KMS-11 (cell line): ENCODE measurements around the gene XRCC4.

Source experiments
- H2AFZ ChIP-seq: fragments of 200-600 bp; sonication (generic); 2 replicates; pipeline ENCODE4 v1.6.1; 2016; ENCODE audit warnings: antibody characterized with exemption, mixed run types, low read depth
- H3K27ac ChIP-seq: fragments of 200-600 bp; sonication (generic); 2 replicates; pipeline ENCODE4 v1.6.1; 2016; ENCODE audit warnings: mild to moderate bottlenecking, mixed run types
- H3K27me3 ChIP-seq: fragments of 200-600 bp; sonication (generic); 2 replicates; pipeline ENCODE4 v1.6.1; 2017; ENCODE audit warnings: mild to moderate bottlenecking, low read depth, mixed run types, moderate library complexity; ENCODE audit not compliant: insufficient read depth
- H3K36me3 ChIP-seq: fragments of 200-600 bp; sonication (generic); 2 replicates; pipeline ENCODE4 v1.6.1; 2017; ENCODE audit warnings: mild to moderate bottlenecking, mixed run types; ENCODE audit not compliant: insufficient read depth
- H3K4me1 ChIP-seq: fragments of 200-600 bp; sonication (generic); 2 replicates; pipeline ENCODE4 v1.6.1; 2016; ENCODE audit warnings: mild to moderate bottlenecking, low read depth, mixed run types; ENCODE audit not compliant: poor library complexity, severe bottlenecking
- H3K4me2 ChIP-seq: fragments of 200-600 bp; sonication (generic); 2 replicates; pipeline ENCODE4 v1.7.0; 2016; ENCODE audit warnings: mild to moderate bottlenecking, mixed run types
- H3K4me3 ChIP-seq: fragments of 200-600 bp; sonication (generic); IDR thresholded peaks from 2 replicates; pipeline ENCODE4 v1.6.1; 2017; ENCODE audit warnings: low read depth, low read length, mixed read lengths; ENCODE audit not compliant: insufficient read depth
- H3K79me2 ChIP-seq: fragments of 200-600 bp; sonication (generic); 2 replicates; pipeline ENCODE4 v1.6.1; 2016; ENCODE audit warnings: low read depth, mixed run types; ENCODE audit not compliant: insufficient read depth
- H3K9ac ChIP-seq: fragments of 200-600 bp; sonication (generic); 2 replicates; pipeline ENCODE4 v1.6.1; 2016; ENCODE audit warnings: mild to moderate bottlenecking, mixed run types
- H4K20me1 ChIP-seq: fragments of 200-600 bp; sonication (generic); 2 replicates; pipeline ENCODE4 v1.6.1; 2016; ENCODE audit warnings: mild to moderate bottlenecking, mixed run types; ENCODE audit not compliant: insufficient read depth
- TF ChIP-seq, protein P1 (sequence below): fragments of 200-600 bp; sonication (generic); conservative IDR thresholded peaks from 2 replicates; pipeline ENCODE4 v1.6.1; 2017; ENCODE audit warnings: low read depth, mild to moderate bottlenecking, antibody characterized with exemption, low read length, moderate library complexity, mixed read lengths

XRCC4 gene

DNA sequence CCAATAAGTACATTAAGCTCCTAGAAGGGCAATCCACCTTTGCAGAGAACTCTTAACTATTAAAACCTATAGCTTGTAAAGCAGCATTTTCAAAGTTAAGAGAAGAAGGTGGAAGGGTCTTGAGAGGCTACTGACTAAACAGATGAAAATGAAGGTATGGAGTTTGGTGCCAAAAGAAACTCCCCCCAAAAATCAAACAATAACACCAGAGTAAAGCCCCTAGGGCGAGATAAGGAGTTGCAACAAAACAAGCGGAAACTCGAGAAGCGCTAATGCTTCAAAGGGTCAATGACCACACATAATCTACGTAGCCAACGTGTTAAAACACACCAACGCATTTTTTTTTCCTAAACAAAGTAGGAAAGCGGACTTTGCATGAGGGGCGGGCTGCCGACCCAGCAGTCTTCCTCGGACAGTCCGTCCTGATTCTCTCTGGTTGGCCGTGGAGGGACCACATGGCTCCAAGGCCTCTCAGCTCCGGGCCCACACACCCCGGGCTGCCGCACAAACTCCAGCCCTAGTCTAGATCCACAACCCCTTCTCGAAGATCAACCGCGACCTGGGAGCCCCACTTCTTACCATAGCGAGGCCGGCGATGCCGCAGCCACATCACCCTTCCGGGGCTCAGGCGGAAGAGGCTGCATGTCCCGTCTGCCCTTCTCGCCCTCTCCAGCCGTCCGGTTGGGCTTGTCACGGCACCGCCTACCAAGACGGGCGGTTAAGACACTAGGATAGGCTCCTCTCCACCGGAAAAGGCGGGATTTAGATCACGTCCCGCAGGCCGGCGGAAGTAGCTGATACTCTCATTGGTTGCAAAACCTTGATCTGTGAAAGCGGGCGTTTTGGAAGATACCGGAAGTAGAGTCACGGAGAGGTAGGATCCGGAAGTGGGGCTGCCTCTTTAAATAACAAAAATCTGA is at the start of gene XRCC4, which contains the start of gene TMEM167A:
TSS of gene XRCC4 (plus strand) at position 806 of the 920 bp plus-strand sequence. CDS start 27,373 bp downstream, outside the sequence.
TSS of gene TMEM167A (minus strand) at position 653 of the 920 bp plus-strand sequence. CDS start at position 582, 71 bp downstream.
- Histone ChIP-seq H3K36me3 (no peaks in the 10 kb centered on the region), H3K9ac (peak within 1 kb of the TSS; percentile 90), H3K4me3 (peak within 1 kb of the TSS; percentile 62), H4K20me1 (peaks cover 3% of the 10 kb centered on the region; the same call in 1 of the 2 replicates), H3K4me1 (peaks cover 39% of the 10 kb centered on the region), H3K27ac (peak within 1 kb of the TSS; percentile 90), H3K27me3 (no peaks in the 10 kb centered on the region), H3K4me2 (peak within 1 kb of the TSS; percentile 92), H2AFZ (peak within 1 kb of the TSS; percentile 99), H3K79me2 (peaks cover 70% of the 10 kb centered on the region)
- TF ChIP-seq, protein P1, sequence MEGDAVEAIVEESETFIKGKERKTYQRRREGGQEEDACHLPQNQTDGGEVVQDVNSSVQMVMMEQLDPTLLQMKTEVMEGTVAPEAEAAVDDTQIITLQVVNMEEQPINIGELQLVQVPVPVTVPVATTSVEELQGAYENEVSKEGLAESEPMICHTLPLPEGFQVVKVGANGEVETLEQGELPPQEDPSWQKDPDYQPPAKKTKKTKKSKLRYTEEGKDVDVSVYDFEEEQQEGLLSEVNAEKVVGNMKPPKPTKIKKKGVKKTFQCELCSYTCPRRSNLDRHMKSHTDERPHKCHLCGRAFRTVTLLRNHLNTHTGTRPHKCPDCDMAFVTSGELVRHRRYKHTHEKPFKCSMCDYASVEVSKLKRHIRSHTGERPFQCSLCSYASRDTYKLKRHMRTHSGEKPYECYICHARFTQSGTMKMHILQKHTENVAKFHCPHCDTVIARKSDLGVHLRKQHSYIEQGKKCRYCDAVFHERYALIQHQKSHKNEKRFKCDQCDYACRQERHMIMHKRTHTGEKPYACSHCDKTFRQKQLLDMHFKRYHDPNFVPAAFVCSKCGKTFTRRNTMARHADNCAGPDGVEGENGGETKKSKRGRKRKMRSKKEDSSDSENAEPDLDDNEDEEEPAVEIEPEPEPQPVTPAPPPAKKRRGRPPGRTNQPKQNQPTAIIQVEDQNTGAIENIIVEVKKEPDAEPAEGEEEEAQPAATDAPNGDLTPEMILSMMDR, result no peak

DNA sequence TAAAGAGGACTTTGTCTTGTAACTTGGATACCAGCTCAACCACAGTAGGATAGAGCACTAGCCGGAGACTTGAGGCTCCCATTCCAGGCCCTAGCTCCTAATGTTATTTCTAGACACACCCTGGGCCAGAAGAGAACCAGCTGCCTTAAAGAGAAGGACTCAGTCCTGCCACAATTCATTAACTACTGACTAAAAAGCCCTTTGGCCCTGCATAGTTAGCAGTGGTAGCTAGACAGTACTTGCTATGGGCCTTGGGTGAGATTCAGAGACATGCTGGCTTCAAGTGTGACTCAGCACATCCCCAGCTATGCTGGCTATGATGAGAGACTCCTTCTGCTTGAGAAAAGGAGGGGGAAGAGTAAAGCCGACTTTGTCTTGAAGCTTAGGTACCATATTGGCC is 47.4 kb upstream of the XRCC4 start:
- Histone ChIP-seq H2AFZ (no peak overlapping the region), H3K4me1 (no peaks in the 10 kb centered on the region), H3K27me3 (no peaks in the 10 kb centered on the region), H3K4me2 (no peak overlapping the region), H3K79me2 (no peaks in the 10 kb centered on the region), H3K9ac (no peak overlapping the region), H3K27ac (no peak overlapping the region), H3K4me3 (no peak overlapping the region), H3K36me3 (no peaks in the 10 kb centered on the region), H4K20me1 (no peaks in the 10 kb centered on the region)
- TF ChIP-seq, protein P1, result no peak

DNA sequence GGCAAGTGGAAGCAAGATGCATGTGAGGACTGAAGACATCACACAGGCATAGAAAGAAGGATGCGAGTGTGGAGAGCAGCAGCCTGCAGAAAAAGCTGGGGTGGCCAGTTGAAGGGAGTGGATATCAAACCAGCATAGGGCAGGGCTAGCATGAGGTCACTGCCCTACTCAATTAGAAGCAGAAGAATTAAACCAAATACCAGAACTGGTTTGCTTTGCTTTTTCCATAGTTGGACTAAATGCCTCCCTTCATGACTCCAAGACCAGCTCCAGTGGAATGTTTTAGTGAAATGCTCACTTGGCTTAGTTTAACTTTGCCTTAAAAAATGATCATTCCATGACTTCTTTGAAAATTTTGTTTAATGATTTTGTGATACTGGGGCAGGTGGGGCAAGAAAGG is 46.0 kb upstream of the XRCC4 start:
- no peaks in the 10 kb centered on the region for H3K4me1 ChIP-seq
- no peak overlapping the region for H3K4me3 ChIP-seq
- no peaks in the 10 kb centered on the region for H3K79me2 ChIP-seq
- H3K36me3 ChIP-seq, result no peaks in the 10 kb centered on the region
- H3K9ac ChIP-seq, result no peak overlapping the region
- no peak overlapping the region for H3K27ac ChIP-seq
- no peaks in the 10 kb centered on the region for H4K20me1 ChIP-seq
- no peak overlapping the region for H2AFZ ChIP-seq
- H3K4me2 ChIP-seq, result no peak overlapping the region
- H3K27me3 ChIP-seq, result no peaks in the 10 kb centered on the region
- TF ChIP-seq, protein P1, result no peak

DNA sequence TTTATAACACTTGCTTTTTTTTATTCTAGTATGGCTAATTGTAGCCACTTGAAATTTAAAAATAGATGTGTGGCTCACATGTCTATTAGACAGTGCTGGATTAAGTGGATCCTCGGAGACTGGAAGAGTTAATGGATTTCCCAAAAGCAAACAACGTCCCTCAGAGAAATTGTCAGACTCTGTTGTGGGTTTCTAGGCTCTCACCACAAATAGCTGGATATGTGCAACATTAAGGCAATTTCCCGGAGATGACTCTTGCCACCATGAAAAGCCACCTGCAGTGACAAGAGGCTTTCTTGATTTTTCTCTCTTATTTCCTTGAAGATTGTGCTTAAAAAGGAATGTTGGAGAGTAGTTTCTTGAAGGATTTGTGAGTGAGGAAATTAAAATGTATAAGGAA is 43.3 kb upstream of the XRCC4 start:
- Histone ChIP-seq H4K20me1 (no peaks in the 10 kb centered on the region), H3K27ac (no peak overlapping the region), H3K27me3 (no peaks in the 10 kb centered on the region), H2AFZ (no peak overlapping the region), H3K4me2 (no peak overlapping the region), H3K9ac (no peak overlapping the region), H3K79me2 (no peaks in the 10 kb centered on the region), H3K36me3 (no peaks in the 10 kb centered on the region), H3K4me1 (peaks cover 15% of the 10 kb centered on the region), H3K4me3 (no peak overlapping the region)
- TF ChIP-seq, protein P1, result no peak
